ENCODE results near the gene STRADA. TPM values are rescaled to one million over a fixed set of nuclear protein-coding genes. Genes with fewer than 3 reads are reported as not detected.

The STRADA gene
- total RNA-seq, 4 donors from 2014 or later = 16.5 to 32.3 (median 22.4) TPM

GRCh38 chr17:63758428-63758827 lies 16.8 kb upstream of the STRADA start:
- TF ChIP-seq, protein P1, sequence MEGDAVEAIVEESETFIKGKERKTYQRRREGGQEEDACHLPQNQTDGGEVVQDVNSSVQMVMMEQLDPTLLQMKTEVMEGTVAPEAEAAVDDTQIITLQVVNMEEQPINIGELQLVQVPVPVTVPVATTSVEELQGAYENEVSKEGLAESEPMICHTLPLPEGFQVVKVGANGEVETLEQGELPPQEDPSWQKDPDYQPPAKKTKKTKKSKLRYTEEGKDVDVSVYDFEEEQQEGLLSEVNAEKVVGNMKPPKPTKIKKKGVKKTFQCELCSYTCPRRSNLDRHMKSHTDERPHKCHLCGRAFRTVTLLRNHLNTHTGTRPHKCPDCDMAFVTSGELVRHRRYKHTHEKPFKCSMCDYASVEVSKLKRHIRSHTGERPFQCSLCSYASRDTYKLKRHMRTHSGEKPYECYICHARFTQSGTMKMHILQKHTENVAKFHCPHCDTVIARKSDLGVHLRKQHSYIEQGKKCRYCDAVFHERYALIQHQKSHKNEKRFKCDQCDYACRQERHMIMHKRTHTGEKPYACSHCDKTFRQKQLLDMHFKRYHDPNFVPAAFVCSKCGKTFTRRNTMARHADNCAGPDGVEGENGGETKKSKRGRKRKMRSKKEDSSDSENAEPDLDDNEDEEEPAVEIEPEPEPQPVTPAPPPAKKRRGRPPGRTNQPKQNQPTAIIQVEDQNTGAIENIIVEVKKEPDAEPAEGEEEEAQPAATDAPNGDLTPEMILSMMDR (IDR thresholded peaks at IDR 0.05) = no peak
- DNase-seq (ENCODE audit: low spot score) (no peak), ATAC-seq (ENCODE audit: low FRiP score) (no peak)

DNA sequence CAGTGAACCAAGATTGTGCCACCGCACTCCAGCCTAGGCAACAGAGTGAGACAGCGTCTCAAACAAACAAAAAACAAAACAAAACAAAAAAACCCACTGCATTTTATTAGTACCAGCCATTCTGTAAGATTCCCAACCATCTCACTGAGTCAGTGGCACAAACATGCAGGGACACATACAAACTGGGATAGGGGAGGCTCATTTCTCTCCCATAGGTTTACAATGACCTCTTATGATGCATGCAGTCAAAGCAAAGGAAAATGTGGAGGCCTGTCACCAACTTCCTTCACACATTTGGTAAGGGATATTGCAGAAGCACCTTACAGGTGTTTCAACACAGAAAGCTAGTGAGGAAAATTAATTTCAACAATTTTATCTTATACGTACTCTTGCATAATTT lies 12.4 kb upstream of the STRADA start:
- ATAC-seq (ENCODE audit: low FRiP score) (no peak), DNase-seq (ENCODE audit: low spot score) (no peak)
- TF ChIP-seq, protein P1 (IDR thresholded peaks at IDR 0.05) = no peak

GRCh38 chr17:63753215-63753614 lies 11.6 kb upstream of the STRADA start:
- ATAC-seq (ENCODE audit: low FRiP score) (no peak), DNase-seq (ENCODE audit: low spot score) (no peak)
- TF ChIP-seq, protein P1 (IDR thresholded peaks at IDR 0.05) = no peak

GRCh38 chr17:63752707-63753106 lies 11.1 kb upstream of the STRADA start:
- TF ChIP-seq, protein P1 (IDR thresholded peaks at IDR 0.05) = no peak
- DNase-seq (ENCODE audit: low spot score) (no peak), ATAC-seq (ENCODE audit: low FRiP score) (no peak)

GRCh38 chr17:63751806-63752205 lies 10.2 kb upstream of the STRADA start:
- no peak for ATAC-seq (ENCODE audit: low FRiP score)
- TF ChIP-seq, protein P1 (IDR thresholded peaks at IDR 0.05) = no peak
- DNase-seq (ENCODE audit: low spot score) = no peak

- DNase-seq (ENCODE audit: low spot score) = peak; percentile 34
- TF ChIP-seq, protein P1 (IDR thresholded peaks at IDR 0.05) = no peak
- ATAC-seq (ENCODE audit: low FRiP score) = peak; percentile 34
Observed at GRCh38 chr17:63741143-63741407, 524 bp downstream of the STRADA start.

DNA sequence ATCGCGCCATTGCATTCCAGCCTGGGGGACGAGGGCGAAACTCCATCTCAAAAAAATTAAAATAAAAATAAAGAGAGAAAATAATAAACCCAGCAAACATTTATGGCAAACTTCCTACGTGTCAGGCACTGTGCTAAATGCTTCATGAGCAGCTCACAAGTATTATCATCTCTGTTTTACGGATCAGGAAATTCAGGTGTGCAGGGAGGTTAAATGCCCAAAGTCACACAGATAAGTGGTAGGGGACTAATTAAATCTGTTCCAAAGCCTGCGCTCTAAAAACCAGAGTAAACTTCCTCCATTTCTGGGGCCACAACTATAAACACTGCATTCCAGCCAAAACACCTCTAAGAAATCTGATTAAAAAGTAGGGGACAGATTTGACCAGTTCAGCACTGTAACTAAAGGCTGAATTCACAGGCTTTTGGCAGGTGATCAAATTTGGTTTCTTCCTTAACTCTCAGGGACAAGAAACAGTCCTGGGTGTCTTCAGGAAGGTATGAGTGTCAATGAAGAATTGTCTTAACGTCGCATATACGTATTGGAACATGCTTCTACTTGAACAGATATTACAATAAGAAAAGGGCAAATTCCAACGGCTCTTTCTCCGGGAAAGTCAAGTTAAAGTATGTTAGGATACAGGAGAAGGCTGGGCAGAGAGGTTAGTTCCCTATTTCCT lies 996 bp downstream of the STRADA start:
- ATAC-seq (ENCODE audit: low FRiP score) (no peak), DNase-seq (ENCODE audit: low spot score) (no peak)
- TF ChIP-seq, protein P1 (IDR thresholded peaks at IDR 0.05) = no peak
